ENCODE results near the gene TM6SF1.
"Not testable (repeated sequence)": the region's sequence is repeated elsewhere in the genome, so short reads cannot be mapped to it uniquely, and the experiment has no call there.

Gene TM6SF1

DNA sequence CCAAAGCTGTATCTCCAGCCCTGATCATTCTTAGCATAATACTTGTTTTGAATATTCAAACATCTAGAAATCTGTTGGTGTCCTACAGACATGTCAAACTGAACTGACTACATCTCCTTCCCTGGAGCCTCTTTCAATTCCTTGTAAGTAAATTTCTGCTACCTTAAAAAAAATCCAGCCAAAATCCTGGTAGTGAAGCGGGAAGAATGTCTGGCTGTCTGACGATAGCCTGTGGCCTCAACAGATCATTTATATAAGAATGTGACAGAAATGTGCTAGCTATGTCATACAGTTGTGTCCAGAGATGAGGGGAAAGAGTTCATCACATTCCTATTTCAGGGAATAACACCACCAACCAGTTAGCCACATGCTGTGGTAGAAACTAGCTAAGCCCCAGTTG, 18.6 kb upstream of the TM6SF1 start:
- no peak for DNase-seq (ENCODE audit: low spot score)

DNA sequence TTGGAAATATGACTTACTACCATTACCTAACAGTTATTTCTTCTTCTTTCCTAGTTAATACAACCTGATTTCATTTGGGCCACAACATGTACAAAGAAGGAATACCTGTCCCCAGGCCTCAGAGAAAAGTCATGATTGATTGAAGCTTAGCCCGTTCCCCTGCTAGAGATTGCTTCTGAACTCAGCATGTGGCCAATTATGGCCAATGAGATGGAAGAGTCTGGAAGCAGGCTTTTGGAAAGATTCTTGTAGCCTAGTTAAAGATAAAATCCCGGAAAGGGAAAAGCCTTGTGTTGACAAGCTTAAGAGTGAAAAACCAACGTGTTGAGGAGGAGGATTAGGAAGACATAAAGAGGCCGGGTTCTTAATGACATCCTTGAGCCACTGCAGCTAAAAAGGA, 17.0 kb upstream of the TM6SF1 start:
- DNase-seq (ENCODE audit: low spot score) = no peak

DNA sequence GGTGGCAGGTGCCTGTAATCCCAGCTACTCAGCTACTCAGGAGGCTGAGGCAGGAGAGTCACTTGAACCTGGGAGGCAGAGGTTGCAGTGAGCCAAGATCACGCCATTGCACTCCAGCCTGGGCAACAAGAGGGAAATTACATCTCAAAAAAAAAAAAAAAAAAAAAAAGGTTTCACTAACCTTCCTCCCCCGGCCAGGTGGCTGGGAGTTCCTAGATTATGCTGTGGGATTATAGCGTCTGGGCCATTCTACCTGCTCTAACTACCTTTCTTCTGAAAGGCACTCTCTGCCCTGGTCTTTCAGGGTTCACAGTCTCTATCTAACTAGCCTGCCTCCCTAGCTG, 15.5 kb upstream of the TM6SF1 start:
- not testable (repeated sequence) for DNase-seq (ENCODE audit: low spot score)

DNA sequence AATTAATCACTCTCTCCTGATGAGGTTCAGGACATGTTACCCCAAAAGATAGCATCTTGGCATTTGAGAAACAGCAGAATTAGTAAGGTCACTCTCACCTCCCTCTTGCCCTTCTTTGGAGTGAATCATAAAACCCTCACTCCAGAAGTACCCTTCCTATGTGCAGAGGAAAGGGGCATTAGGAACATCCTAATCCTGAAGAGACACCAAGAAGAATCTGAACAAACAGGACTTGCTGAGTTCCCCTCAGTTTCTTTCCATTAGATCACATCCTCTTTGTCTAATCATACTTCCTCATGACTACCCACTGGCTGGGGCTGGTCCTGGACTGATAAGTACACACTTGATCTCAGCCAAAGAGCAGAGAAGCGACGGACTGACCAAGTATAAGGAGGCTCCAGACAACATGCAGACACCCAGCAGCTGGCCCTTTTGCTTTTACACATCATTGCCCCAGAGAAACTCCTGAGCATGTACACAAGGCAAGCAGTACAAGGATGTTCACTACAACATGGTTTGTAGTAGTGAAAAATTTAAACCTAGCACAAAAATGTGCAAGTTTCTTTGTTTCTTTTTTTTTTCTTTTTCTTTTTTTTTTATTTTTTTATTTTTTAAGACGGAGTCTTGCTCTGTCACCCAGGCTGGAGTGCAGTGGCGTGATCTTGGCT, 15.0 kb upstream of the TM6SF1 start:
- no peak for DNase-seq (ENCODE audit: low spot score)

DNA sequence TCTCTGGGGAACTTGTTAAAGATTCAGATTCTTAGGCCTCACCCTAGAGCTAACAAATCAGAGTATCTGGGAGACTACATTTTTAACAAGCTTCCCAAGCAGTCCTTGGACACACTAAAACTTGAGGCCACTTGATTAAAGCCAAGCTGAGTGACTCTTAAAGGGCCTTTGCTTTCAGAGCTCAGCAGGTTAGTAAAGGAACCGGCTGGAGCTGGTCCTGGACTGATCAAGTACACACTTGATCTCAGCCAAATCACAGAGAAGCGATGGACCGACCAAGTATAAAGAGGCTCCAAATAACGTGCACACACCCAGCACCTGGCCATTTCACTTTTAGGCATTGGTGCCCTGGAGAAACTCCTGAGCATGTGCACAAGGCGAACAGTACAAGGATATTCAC, 12.9 kb upstream of the TM6SF1 start:
- no peak for DNase-seq (ENCODE audit: low spot score)

DNA sequence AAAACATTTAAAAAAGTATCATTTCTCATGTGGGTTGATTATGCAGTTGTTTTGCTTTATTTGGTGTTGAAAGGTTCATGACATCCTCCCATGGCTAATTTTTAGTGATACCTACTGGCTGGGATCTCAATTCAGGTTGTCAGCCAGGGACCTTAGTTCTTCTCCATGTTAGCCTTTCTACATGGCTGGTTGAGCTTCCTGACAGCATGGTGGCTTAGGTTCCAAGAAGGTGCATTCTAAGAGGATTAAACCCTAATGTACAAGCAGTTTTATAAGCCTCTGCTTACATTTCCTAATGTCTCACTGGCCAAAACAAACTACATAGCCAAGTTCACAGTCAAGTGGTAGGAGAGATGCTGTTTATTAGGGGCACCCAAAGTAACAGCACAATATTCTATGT, 9.4 kb upstream of the TM6SF1 start:
- DNase-seq (ENCODE audit: low spot score) = no peak

DNA sequence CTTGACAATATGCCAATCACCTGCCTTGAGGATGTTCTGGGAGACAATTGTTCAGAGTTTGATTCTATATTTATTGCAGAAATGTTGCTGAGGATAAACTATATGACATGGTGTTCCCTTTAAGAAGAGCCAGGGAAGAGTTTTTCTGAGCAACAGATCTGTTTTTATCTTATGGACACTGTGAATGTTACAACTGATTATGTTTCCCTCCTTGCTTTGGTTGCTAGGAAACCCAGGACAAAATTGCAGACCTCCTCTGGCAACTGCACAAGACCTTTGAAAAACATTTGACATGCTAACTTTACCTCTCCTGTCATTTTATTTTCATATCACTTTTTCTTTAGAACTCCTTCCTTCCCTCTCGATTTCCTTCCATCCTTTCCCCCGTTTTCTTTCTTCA, 8.2 kb upstream of the TM6SF1 start:
- DNase-seq (ENCODE audit: low spot score) = no peak

DNA sequence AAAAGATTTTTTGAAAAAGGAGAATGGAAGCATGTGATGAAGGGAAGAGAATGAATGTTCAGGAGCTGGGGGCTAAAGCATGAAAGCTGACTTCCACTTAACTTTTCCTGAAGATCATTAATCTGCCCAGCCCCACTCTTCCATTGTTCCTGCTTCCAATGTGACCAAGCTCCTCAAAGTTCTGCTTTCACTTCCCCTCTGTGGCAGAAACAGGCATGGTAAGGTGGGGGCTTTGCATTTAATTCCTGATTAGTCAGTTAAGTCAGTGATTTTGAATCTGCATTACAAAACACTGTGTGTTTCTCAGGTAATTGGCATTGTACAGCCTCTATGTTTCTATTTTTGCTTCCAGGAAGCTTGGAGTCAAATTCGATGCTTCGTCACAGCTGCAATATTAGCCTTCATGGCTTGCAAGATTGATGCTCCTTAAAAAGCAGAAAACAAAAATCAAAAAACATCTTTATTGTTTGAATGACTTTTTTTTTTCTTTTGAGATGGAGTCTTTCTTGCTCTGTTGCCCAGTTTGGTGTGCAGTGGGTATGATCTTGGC, 7.3 kb upstream of the TM6SF1 start:
- no peak for DNase-seq (ENCODE audit: low spot score)

DNA sequence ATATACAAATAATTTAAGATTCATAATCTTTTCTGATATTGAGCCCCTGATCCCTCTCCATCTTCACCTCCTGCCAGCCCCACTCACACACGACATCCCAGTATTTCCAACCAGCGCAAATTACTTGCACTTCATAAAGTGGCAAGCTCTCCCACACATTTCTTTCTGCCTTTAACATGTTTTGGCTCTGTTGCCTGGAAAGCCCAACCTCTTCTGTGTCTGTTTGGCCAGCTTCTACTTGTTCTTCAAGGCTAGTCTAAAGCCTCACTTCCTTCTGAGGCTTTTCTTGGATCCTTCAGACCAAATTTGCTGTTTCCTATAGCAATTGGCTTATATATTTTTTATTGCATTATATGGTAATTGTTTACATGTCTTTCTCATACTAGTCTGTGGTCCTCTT, 5.1 kb upstream of the TM6SF1 start:
- DNase-seq (ENCODE audit: low spot score) = no peak

DNA sequence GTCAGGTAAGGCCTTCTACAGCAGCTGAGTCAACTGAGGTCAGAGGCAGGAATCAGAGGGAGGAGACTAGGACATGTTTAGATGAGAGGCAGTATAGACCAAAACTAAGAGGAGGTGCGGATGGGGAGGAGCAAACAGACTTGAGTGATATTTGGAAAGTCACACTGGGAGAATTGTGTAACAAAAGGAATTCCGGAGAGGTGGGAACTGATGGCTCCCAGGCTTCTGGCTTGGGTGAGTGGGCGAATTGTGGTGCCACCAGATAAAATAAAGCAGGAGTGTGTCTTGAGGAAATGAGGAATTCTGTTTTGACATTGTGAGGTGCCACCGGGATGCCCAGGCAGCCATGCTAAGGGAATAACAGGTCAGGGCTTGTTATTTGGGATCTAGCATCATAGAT, 3.3 kb upstream of the TM6SF1 start:
- no peak for DNase-seq (ENCODE audit: low spot score)

DNA sequence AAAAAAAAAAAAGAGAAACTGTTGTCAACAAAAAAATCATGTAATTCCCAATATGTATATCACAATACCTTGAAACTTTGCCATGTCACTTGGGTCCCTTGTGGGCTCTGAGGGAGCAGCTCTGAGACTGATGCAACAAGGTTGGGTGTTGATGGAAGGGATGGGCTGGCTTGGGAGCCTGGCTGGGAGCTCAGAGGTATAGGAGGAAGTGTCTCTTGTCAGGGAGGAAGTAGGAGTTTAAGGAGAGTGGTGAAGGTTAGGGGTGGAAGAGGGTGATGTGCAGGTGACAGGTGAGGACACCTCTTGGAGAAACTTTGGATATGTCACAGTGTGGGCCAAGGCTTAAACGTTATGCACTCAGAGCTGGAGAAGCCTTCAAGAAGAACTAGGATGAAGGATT, 2.0 kb upstream of the TM6SF1 start:
- DNase-seq (ENCODE audit: low spot score) = no peak

DNA sequence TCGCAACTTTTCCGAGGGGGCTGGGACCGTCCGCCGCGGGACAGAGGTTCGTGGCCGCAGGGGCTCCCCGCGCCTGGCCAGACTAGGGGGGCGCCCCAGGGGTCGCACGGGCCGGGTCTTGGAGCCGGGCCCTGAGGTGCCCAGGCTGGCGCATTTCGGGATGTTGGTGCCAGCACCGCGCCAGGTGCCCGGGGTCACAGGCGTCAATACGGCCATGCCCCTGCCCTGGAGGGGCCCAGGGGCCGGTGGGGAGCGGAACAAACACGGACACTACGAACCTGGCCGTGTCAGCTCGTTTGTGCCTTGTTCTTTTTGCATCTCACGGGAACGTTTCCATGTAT, 366 bp downstream of the TM6SF1 start:
- no peak for DNase-seq (ENCODE audit: low spot score)

DNA sequence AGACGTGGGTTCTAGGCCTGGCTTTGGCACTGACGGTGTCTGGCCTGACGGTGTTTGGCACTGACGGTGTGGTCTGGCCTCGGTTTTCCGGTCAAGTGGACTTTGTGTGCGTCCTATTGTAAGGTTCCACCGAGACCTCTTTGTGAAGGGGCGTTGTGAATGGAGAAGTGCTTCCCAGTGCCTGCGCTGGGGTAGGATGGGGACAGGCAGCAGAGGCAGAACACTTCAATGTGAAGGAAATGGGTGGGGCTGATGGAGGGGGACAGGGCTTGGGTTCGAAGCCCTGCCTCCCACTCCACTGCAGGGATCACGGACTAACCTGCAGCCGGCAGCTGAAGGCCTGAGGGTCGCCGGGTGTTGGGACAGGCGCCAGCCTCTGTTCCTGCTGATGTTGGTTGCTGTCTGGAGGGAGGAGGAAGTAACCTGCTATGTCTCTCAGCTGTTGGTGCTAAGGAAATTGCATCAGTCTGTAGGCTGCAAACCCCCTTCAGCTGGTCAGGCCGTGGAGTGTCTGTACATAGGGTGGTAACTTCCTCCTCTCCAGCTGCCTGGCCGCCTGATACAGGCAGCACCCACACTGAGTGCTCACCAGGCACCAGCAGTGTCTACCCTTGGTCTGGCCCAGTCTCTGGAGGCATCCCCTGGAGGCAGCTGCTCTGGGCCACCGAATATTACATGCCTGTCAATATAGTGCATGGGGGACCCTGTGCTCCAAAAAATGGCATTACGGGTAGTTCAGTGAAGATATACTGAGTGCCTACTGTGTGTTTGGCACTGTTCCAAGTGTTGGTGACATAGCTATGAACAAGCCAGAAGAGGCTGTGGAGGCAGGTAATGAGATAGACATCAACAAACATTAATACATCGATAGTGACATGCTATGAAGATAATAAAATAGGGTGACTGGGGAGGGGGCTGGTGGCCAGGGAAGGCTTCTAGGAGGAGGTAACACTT, 1.1 kb downstream of the TM6SF1 start:
- DNase-seq (ENCODE audit: low spot score) = no peak

DNA sequence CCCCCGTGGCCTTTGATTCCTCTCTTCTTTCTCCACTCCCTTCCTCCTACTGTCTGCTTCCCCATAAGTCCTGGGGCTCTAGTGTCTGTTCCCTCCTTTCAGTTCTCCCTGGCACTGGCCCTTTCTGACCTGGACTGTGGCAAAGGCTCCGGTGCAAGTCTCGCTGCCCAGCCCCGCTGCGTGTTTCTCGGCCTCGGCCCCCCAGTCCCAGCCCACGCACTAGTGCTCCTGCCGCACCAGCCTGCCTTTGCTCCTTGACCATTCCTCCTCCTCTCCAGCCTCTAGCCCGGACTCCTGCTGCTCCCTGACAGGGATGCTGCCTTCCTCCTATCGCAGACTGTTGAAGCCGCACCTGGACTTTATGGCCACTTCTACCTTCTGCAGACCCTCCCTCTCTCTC, 2.1 kb downstream of the TM6SF1 start:
- DNase-seq (ENCODE audit: low spot score) = no peak

DNA sequence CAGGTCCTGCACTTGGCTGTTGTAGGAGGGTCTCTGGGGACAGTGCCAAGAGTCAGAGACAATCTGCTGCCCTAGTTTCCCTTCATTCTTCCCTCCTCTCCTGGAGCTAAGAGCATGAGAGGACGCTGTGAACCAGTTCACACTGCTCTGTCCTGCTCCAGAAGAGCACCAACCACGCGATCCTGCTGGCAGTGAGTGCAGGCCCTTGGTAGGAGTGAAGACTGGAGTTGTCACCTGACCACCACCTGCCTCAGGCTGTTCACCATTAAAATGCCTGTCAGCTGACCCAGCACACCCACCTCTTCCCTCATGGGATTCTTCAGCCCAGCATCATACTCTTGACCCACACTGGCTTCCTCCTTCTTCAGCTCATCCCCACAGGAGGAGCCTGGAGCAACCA, 2.9 kb downstream of the TM6SF1 start:
- no peak for DNase-seq (ENCODE audit: low spot score)

DNA sequence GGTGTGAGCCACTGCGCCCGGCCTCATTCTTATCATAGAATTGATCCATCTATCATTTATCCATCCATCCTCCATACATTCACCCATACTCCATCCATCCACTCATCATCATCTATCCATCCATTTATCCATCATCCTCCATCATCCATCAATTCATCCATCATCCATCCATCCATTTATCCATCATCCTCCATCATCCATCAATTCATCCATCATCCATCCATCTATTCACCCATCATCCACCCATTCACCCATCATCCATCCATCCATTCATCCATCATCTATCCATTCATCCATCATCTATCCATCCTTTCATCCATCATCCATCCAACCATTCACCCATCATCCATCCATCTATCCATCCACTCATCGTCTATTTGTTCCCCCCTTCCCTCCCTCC, 3.7 kb downstream of the TM6SF1 start:
- DNase-seq (ENCODE audit: low spot score) = no peak

DNA sequence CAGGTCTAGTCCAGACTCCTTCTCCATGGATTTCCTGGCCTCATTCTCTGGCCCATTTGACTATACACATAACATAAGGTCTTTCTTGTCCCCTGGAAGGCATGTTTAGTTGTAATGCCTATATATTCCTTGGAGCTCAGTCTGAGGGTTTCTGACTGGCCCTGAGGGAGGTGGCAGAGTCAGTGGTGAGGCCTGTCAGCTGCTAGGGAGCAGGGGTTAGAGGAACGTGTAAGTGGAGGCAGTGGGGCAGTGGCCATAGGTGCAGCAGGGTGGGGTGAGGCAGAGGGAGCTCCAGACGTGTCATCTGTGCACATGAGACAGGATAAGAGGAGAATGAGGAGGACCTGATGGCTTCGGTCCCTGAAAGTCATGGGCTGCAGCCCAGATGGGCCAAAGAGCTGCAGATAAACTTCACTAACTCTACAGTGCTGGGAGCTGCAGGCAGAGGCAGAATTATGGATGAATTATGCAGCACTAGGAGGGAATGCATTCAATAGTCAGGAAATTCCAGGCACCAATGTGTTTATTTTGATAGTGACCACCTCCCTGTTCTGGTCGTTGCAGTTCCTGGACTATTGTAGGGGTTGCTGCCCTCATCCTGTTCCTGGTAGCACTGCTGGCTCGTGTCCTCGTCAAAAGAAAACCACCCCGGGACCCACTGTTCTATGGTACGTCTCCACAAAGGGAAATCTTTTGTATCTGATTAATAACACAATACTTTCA, 4.9 kb downstream of the TM6SF1 start:
- DNase-seq (ENCODE audit: low spot score) = no peak

DNA sequence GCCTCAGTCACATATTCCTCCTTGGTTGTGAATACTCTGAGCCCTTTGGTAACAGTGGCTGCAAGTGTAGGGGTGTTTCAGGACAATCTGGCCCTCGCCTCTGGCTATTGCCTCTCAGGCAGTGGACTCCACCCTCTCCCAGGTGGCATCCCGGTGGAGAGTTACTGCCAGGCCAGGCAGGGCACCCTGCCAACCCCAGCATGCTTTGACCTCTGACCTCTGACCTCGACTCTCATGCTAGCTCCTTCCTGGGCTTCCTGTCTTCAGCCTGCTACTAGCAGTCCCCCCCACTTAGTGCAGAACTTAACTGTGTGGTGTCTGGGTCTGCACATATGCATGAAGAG, 5.5 kb downstream of the TM6SF1 start:
- DNase-seq (ENCODE audit: low spot score) = no peak

DNA sequence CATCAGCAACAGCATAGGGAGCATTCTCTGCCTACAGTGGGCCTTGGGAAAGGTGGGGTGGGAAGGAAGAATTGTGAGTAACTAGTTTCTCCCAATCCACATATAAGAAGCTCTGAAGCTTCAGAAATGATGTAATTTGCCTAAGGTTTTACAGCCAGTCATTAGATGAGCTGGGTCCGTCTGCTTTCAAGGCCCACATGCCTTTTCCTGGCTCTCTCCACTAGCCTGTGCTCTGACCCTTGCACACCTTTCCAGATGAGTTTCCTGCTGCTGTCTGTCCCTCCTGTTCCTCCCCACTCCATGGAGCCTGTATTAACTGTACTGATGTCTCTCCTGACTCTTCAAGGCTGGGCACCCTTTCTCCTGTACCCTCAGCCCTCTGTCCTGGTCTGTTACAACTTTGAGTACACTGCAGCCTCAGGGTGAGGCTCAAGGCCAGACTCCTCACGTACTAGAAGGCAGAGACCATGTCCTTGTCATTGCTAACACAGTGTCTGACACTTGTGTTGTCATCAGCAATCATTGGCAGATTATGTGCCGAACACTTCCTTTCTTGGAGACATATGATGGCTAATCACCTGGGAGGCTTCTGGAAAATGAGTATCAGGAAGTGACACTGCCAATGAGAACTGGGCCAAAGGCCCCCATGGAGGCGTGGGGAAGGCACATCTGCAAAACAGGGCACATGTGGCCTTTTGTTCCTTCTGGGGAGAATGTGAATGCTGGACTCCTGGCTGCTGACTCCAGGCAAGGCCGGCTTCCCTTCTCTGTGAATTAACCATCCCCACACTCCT, 6.6 kb downstream of the TM6SF1 start:
- DNase-seq (ENCODE audit: low spot score) = no peak

DNA sequence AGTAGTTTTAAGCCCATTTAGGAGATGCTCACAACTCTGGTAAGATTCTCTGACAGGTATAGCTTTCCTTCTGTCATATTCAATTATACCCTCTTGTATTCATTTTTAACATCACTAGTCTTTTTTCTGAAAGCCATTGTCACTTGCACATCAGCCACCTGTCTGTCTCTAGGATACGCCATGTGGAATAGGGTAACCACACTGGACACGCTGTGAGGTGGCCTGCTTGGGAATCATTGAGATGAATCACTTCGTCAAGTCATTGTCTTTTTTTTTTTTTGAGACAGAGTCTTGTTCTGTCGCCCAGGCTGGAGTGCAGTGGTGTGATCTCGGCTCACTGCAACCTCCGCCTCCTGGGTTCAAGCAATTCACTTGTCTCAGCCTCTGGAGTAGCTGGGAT, 7.4 kb downstream of the TM6SF1 start:
- DNase-seq (ENCODE audit: low spot score) = no peak

DNA sequence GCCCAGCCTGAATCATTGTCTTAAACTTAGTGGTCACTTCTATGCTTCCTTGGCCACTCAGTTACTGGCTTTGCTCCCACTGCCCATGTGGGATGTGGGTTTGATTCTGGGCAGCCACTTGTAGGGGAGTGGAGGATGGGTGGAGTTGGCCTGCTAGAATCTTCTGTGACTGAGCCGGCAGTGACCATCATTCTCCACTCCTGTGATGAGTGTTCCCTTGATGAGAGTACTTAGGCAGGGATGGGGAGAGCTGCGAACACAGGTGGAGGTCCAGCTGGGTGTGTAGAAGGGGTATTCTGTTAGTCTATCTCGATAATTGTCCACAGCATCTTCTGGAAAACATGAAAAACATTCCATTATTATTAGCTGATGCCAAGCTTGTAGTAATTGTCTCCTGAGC, 8.0 kb downstream of the TM6SF1 start:
- DNase-seq (ENCODE audit: low spot score) = no peak

All from COLO829 (cell line).